Measurements from ENCODE around the gene DNAH8. TPM values are rescaled to one million over a fixed set of nuclear protein-coding genes. Genes with fewer than 3 reads are reported as not detected.

Gene DNAH8
- total RNA-seq, 1 experiment from 2014 or later: not detected

GRCh38 chr6:38722727-38723334, 7.7 kb downstream of the DNAH8 start:
- Histone ChIP-seq H3K27me3 (ENCODE audit: insufficient read depth, low read length) (no peaks in the 10 kb centered on the region), H3K4me3 (replicated peaks in 1 of 2; ENCODE audit: low read depth in 1 of 2, low read length in 2 of 2) (no peak overlapping the region), H3K9me2 (ENCODE audit: insufficient read depth) (no peaks in the 10 kb centered on the region), H3K36me3 (ENCODE audit: control insufficient read depth in 1 of 2, insufficient read depth in 2 of 2, low read length in 2 of 2) (no peaks in the 10 kb centered on the region), H4K20me1 (ENCODE audit: insufficient read depth) (no peaks in the 10 kb centered on the region), H3K9ac (ENCODE audit: low read length) (no peak overlapping the region), H3K9me3 (ENCODE audit: control insufficient read depth in 1 of 2, insufficient read depth in 1 of 2, low read depth in 1 of 2, low read length in 2 of 2) (no peaks in the 10 kb centered on the region), H3K4me1 (ENCODE audit: control insufficient read depth in 1 of 2, insufficient read depth in 2 of 2, low read length in 2 of 2) (no peaks in the 10 kb centered on the region), H3K79me2 (ENCODE audit: insufficient read depth, low read length) (no peaks in the 10 kb centered on the region), H3K27ac (ENCODE audit: low read depth, low read length) (no peak overlapping the region), H2AFZ (ENCODE audit: low read depth, low read length, poor library complexity, severe bottlenecking) (no peak overlapping the region), H3K4me2 (ENCODE audit: low read length) (no peak overlapping the region)
- ChIA-PET RAD21 (ENCODE audit: low non-redundant PET in 1 of 2, low total read pairs in 2 of 2, uncharacterized antibody in 2 of 2, unreplicated experiment in 2 of 2) (no interaction called here), POLR2A (no interaction called here), CTCF (no interaction called here)
- intact Hi-C loops (cut with micrococcal nuclease): no loop called here
- no peak for ATAC-seq
- TF ChIP-seq CBX3 (IDR thresholded peaks at IDR 0.05; ENCODE audit: low read depth) (no peak), ZFX (IDR thresholded peaks at IDR 0.05) (no peak), ELF1 (IDR thresholded peaks at IDR 0.05; ENCODE audit: borderline replicate concordance, low read depth) (no peak), ZNF274 (IDR thresholded peaks at IDR 0.05; ENCODE audit: low read depth, low read length) (no peak), ATF3 (IDR thresholded peaks at IDR 0.05) (no peak), SIN3A (IDR thresholded peaks at IDR 0.05; ENCODE audit: low read depth) (no peak), SP1 (IDR thresholded peaks at IDR 0.05; ENCODE audit: low read depth) (no peak), SRF (IDR thresholded peaks at IDR 0.05; ENCODE audit: low read depth) (no peak), RAD21 (IDR thresholded peaks at IDR 0.05; ENCODE audit: low read depth) (no peak), FOSL1 (IDR thresholded peaks at IDR 0.05; ENCODE audit: low read depth) (no peak), CEBPB (IDR thresholded peaks at IDR 0.05; ENCODE audit: low read depth) (no peak), MAX (IDR thresholded peaks at IDR 0.05) (no peak), POLR2A (IDR thresholded peaks at IDR 0.05; ENCODE audit: borderline replicate concordance, extremely low read depth, insufficient read depth, insufficient read length) (no peak), YY1 (IDR thresholded peaks at IDR 0.05; ENCODE audit: extremely low read depth, insufficient replicate concordance, low read depth, low read length) (no peak), EZH2phosphoT487 (IDR thresholded peaks at IDR 0.05; ENCODE audit: borderline replicate concordance) (no peak), TCF7L2 (IDR thresholded peaks at IDR 0.05; ENCODE audit: borderline replicate concordance, extremely low read depth, insufficient read depth, insufficient read length) (no peak), EZH2 (IDR thresholded peaks at IDR 0.05) (no peak), POLR2AphosphoS5 (IDR thresholded peaks at IDR 0.05; ENCODE audit: low read depth, low read length) (no peak)
- no peak for DNase-seq (ENCODE audit: low read depth, low spot score)
- BruUV-seq (replicated peaks): no TSS peak
